ENCODE results near the gene STX2.
"Not testable (repeated sequence)": the region's sequence is repeated elsewhere in the genome, so short reads cannot be mapped to it uniquely, and the experiment has no call there.

Gene STX2

DNA sequence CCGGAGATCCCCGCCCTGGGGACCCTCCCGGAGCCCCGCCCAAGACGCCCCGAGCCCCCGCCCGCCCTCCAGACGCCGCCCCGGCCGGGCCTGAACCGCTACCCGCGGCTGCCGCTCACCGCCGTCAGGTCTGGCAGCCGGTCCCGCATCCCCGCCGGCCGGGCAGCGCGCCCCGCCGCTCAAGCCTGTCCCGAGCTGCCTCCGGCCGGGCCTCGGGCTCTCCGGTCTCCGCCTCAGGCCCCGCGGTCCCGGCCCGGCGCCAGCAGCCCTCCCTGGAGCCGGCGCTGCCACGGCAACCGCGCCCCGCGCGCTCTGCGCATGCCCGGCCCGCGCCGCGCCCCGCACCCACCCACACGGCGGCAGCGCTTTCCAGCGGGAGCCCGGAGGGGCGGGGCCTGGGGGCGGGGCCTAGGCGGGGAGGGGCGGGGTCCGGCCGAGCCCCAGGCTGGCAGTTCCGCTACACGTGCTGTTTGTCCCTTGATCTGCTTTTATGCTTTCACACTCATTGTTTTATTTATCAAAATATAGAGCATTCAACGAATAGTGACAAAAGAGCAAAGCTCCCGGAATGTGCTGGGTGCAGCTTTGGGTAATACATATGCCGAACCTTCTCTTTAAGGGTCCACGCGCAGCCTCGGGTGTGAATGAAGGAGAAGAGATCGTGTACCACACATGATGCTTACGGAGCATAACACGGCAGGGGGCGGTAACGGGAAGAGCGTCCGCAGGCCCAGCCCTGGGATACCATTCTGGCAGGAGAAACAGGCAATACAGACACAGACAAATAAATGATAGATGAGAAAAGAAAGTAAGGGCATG lies at the start of gene STX2:
Gene STX2 (minus strand): TSS at position 300 of the 819 bp plus-strand sequence. CDS start 151 bp downstream, at position 149.
- intact Hi-C loops (cut with DNase I) = loop anchor here (1.0 kb wide), 1 partner anchor 32 kb away; no protein-coding TSS in a partner anchor
- peak; percentile 79 to 99 (median 88) for DNase-seq

DNA sequence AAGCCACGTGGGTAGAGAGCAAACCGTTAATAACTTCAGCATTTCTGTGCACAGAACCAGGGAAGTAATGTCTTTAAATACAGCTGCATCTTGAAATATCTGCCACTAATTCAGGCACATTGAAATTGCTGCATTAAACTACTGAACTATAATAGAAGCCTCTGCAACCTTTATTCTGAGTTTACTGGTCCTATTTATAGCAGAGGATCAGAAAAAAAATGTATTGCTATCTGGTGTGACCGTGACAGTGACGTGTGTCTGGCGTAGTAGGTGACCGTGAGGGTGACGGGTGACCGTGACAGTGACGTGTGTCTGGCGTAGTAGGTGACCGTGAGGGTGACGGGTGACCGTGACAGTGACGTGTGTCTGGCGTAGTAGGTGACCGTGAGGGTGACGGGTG lies 48.1 kb upstream of the STX2 start:
- intact Hi-C loops (cut with DNase I); DNase-seq: not testable (repeated sequence)

DNA sequence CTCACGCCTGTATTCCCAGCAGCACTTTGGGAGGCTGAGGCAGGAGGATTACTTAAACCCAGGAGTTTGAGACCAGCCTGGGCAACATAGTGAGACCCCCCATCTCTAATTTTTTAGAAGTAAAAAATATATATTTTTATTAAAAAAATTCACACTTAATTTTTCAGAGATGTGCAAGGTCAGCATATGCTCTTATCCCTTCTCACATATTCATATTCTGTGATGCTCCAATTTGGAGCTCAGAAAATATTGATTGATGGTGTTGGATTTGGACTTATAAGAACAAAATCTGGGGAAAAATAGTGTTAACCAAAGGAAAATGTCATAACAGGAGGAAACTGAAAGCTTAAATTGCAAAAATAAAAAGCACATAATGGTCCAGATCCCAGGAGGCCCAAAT lies 42.5 kb upstream of the STX2 start:
- no peak for DNase-seq

GRCh38 chr12:130881046-130881445 lies 42.0 kb upstream of the STX2 start:
- no peak for DNase-seq

More for the DNA sequence above, 42.5 kb upstream of the STX2 start:
- intact Hi-C loops (cut with DNase I) = no loop called here

DNA sequence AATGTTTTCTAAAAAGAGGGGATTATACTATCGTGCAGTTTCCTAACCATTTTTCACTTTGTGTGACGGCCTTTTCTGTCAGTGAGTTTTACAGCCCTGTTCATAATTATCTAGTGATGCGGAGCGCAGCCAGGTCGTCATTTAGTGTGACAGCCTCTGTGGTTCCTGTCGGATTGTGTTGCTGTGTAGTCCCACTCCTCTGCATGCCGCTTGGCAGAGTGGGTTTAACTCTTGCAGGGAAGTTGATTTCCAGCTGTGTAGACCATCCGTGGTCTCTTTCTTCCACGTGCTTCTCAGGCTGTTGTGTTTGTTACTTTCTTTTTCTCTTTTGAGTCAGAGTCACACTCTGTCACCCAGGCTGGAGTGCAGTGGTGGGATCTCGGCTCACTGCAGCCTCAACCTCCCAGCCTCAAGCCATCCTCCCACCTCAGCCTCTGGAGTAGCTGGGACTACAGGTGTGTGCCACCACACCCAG lies 41.4 kb upstream of the STX2 start:
- DNase-seq = no peak
- intact Hi-C loops (cut with DNase I) = no loop called here

More at GRCh38 chr12:130881046-130881445, 42.0 kb upstream of the STX2 start:
- intact Hi-C loops (cut with DNase I) = no loop called here

GRCh38 chr12:130879781-130880389 lies 40.8 kb upstream of the STX2 start:
- no peak for DNase-seq
- intact Hi-C loops (cut with DNase I) = no loop called here

DNA sequence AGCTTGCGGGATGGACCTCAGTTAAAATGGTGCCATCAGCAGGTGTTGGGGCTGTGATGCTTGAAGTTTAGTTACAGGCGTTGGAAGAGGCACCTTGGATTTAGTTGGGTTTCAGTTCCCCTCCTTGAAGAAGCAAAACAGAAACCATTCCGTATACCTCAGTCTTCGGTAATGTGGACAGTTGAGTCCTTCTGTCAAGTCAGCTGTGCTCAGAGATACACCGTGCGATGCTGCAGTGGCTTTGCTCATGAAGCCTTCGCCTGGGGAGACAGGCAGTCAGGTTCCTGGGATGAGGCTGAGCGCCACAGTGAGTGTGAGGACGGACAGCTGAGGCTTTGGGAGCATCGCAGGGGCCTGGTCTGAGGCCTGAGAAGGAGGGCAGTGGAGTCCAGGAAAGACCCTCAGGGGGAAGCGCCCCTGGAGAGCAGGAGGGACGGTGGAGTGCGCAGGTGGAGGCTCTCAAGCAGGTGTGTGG lies 40.2 kb upstream of the STX2 start:
- intact Hi-C loops (cut with DNase I) = no loop called here
- peak in 1 of 10 donors; percentile 80 for DNase-seq

DNA sequence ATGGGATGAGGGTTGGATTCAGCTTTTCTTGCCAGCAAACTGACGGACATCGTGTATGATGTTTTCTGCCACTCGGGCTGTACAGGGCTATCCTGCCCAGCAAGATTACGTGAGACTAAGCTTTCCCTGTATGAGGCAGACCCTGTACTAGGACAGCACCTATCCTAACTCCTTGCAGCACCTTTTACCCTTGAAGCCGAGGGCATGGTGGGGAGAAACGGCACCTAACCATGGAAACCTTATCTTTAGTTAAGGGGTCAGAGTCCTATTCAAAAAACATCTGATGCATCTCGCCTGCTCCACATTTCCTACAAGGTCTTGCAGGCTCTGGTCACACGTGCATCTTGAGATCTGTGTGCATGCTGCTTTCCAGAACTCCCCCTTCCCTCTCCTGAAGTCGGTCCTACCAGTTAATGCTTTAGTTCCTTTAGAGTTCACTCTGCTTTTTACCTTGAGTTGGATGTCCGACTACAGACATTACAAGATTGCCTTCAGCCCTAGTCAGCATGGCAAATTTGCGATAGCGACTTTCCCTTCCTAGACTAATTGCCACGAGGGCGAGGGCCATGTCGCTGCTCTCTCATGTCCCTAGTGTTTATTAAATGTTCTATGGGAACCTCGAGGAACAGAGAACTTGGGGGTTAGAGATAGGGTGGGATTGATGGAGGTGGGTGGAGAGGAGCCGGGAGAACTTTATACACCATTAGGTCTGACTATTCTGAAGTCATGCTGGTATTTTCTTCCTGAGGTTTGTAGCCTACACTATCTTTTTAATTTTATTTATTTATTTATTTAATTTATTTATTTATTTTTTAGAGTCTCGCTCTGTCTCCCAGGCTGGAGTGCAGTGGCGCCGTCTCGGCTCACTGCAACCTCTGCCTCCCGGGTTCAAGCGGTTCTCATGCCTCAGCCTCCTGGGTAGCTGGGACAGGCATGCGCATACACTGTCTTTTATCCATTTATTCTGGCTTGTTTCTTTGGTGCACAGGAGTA lies 39.4 kb upstream of the STX2 start:
- intact Hi-C loops (cut with DNase I) = no loop called here

GRCh38 chr12:130877333-130877732 lies 38.3 kb upstream of the STX2 start:
- no peak for DNase-seq
- intact Hi-C loops (cut with DNase I) = no loop called here

More for the DNA sequence above, 39.4 kb upstream of the STX2 start:
- DNase-seq = no peak

GRCh38 chr12:130876758-130877157 lies 37.7 kb upstream of the STX2 start:
- intact Hi-C loops (cut with DNase I) = no loop called here

GRCh38 chr12:130876297-130876696 lies 37.2 kb upstream of the STX2 start:
- intact Hi-C loops (cut with DNase I) = no loop called here
- no peak for DNase-seq

More at GRCh38 chr12:130876758-130877157, 37.7 kb upstream of the STX2 start:
- no peak for DNase-seq

- intact Hi-C loops (cut with DNase I) = not testable (repeated sequence)
Observed at GRCh38 chr12:130875708-130876107, 36.7 kb upstream of the STX2 start.

GRCh38 chr12:130875193-130875592 lies 36.1 kb upstream of the STX2 start:
- intact Hi-C loops (cut with DNase I) = no loop called here
- DNase-seq = no peak

More at GRCh38 chr12:130875708-130876107, 36.7 kb upstream of the STX2 start:
- not testable (repeated sequence) for DNase-seq

GRCh38 chr12:130874696-130875095 lies 35.6 kb upstream of the STX2 start:
- DNase-seq = no peak
- intact Hi-C loops (cut with DNase I) = no loop called here

GRCh38 chr12:130873825-130874224 lies 34.8 kb upstream of the STX2 start:
- intact Hi-C loops (cut with DNase I) = no loop called here
- no peak for DNase-seq

DNA sequence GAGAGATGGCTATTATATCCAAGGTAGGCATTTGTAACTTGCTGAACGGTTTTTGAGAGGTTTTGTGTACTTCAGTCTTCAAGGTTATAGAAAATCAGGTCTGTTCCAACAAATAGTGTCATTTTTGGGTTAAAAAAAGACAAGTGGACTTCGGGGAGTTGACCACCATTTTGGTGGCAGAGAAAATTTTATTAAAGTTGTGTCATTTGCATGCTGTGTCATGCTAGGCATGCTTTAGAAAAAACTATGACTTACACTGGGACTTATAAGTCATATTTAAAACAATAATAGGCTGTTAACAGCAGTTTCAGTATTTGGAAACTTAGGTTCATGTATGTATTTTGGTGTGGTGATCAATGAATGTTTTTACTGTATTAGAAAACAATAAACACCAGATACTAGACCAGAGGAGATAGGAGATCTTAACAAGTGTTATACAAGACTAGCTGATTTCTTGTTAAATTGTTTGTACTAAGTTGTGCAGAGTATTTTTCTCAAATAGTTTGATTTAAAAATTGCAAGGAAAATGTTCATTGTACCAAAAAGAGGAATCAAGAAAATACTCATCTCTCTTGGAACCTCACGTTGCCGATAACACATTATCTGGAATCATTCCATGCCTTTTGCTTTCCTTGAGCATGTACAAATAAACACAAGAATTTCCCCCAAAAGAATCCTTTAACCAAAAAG lies 34.2 kb upstream of the STX2 start:
- intact Hi-C loops (cut with DNase I) = no loop called here
- DNase-seq = no peak

GRCh38 chr12:130872179-130873096 lies 33.4 kb upstream of the STX2 start:
- intact Hi-C loops (cut with DNase I) = no loop called here
- DNase-seq = peak in 9 of 10 donors; percentile 21 to 93 (median 34)

All from posterior cingulate gyrus (tissue), 11 donors.